Gastrocnemius medialis (tissue), 4 donors: ENCODE measurements around the gene MAPK11.

Experiments
- POLR2A ChIP-seq, 2 donors: fragments of 450-650 bp; IDR thresholded peaks; one replicate each; pipeline ENCODE4 v1.6.1; 2017; ENCODE audit warnings: antibody characterized with exemption in 2 of 2, mild to moderate bottlenecking in 2 of 2, moderate library complexity in 2 of 2
- TF ChIP-seq, protein P1 (sequence below), 5 experiments: fragments of 450-650 bp in 3 of 5; fragments of 200-600 bp in 2 of 5; sonication (generic) in 2 of 5; IDR thresholded peaks in 4 of 5; conservative IDR thresholded peaks in 1 of 5; 1 replicate in 4 of 5; 2 replicates in 1 of 5; pipeline ENCODE4 v1.5.1; 2016 to 2019; ENCODE audit warnings: antibody characterized with exemption in 5 of 5, mild to moderate bottlenecking in 3 of 5, moderate library complexity in 3 of 5

DNA sequence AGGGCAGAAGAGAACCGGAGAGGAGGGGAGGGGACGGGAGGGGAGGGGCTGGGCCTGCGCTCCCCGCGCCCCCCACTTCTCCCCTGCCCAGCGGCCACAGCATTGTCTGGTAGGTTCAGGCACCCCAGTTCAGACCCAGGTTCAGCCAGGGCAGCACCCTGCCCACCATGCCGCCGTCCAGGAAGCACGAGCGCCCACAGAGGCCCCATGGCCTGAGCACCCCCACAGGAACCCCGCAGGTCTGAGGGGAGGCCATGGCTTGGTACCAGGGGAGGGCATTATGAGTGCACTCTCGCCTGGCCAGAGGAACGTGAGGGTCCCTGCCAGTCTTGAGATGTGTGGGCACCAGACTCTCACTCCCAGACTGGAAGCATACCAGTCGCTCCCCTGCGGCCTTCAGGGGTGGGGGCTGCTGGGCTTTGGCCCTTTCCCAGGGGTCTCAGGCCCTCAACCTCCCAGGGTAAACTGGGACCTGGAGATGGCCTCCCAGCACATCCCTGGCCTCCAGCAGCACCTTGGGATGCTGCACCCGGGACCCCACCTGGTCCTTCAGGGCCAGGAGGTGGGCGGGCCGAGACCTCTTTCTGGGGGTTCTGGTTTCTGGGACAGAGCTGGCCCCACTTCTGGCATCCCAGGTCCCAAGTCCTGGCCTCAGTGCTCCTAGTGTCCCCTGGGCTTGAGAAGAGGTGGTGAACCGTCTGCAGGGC lies 37.9 kb upstream of the MAPK11 start:
- TF ChIP-seq, protein P1, sequence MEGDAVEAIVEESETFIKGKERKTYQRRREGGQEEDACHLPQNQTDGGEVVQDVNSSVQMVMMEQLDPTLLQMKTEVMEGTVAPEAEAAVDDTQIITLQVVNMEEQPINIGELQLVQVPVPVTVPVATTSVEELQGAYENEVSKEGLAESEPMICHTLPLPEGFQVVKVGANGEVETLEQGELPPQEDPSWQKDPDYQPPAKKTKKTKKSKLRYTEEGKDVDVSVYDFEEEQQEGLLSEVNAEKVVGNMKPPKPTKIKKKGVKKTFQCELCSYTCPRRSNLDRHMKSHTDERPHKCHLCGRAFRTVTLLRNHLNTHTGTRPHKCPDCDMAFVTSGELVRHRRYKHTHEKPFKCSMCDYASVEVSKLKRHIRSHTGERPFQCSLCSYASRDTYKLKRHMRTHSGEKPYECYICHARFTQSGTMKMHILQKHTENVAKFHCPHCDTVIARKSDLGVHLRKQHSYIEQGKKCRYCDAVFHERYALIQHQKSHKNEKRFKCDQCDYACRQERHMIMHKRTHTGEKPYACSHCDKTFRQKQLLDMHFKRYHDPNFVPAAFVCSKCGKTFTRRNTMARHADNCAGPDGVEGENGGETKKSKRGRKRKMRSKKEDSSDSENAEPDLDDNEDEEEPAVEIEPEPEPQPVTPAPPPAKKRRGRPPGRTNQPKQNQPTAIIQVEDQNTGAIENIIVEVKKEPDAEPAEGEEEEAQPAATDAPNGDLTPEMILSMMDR (IDR thresholded peaks at IDR 0.05 in 4 of 5, conservative IDR thresholded peaks at IDR 0.05 in 1 of 5) = no peak
- TF ChIP-seq POLR2A (IDR thresholded peaks at IDR 0.05) = no peak
